ENCODE data around the gene CADM1. TPM values are rescaled to one million over a fixed set of nuclear protein-coding genes. Genes with fewer than 3 reads are reported as not detected.

The CADM1 gene
- total RNA-seq, 2 donors from 2014 or later, result 49.6 to 137 TPM

DNA sequence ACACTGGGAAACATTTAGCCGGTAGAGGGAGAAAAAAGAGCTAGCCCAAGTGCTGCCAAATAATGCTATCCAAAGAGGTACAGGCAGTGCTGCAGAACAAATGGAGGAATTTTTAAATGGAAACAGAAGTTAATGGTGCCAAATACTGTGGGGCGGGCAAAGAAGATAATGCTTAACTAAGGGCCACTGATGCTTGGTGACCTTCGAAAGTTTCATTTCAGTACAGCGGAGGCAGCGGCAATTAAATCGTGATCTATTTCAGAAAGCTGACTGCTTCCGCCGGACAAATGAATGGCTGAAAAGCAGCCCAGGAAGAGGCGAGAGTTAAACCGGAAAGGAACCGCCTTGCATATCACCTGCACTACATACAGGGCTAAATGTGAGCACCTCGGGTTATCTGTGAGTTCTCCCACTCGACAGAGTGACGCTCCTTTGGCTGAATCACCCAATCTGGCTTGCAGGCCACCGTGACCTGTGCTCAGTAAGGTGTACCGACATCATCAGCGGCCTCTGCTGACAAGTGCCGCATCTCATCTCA, 42.1 kb downstream of the CADM1 start:
- intact Hi-C loops (cut with DNase I), result no loop called here
- no peak for DNase-seq (ENCODE audit: low spot score)
- H3K9me3 ChIP-seq, result no peaks in the 10 kb centered on the region

DNA sequence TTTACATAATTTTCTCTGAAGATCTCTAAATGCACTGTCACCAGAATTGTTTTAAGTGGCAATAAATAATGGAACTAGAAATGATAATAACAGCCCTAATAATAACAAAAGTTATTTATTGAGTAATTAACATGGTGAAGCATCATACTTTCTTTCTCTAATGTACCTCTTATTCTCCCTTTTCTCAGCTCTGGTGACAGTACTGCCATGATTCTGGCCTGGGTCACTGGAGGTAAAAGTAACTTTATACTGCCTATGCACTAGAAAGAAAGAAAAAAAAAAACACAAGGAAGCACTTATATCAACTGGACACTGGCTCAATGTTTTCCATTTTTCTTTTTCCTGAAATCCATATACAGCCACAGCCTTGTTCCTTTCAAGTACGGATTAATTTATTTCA, 43.7 kb downstream of the CADM1 start:
- intact Hi-C loops (cut with DNase I), result no loop called here
- Histone ChIP-seq H3K36me3 (no peaks in the 10 kb centered on the region), H3K27me3 (replicated peaks; ENCODE audit: insufficient read depth) (no peaks in the 10 kb centered on the region), H3K9me3 (no peaks in the 10 kb centered on the region), H3K27ac (no peak overlapping the region), H3K4me1 (replicated peaks) (no peaks in the 10 kb centered on the region), H3K4me3 (no peak overlapping the region)
- 96% methylated on average over 1 of the region's 1 CpG for WGBS
- no peak for DNase-seq (ENCODE audit: low spot score)
- TF ChIP-seq POLR2AphosphoS5 (IDR thresholded peaks at IDR 0.05), result no peak
- TF ChIP-seq POLR2A (IDR thresholded peaks at IDR 0.05), result no peak
- TF ChIP-seq, protein P1, sequence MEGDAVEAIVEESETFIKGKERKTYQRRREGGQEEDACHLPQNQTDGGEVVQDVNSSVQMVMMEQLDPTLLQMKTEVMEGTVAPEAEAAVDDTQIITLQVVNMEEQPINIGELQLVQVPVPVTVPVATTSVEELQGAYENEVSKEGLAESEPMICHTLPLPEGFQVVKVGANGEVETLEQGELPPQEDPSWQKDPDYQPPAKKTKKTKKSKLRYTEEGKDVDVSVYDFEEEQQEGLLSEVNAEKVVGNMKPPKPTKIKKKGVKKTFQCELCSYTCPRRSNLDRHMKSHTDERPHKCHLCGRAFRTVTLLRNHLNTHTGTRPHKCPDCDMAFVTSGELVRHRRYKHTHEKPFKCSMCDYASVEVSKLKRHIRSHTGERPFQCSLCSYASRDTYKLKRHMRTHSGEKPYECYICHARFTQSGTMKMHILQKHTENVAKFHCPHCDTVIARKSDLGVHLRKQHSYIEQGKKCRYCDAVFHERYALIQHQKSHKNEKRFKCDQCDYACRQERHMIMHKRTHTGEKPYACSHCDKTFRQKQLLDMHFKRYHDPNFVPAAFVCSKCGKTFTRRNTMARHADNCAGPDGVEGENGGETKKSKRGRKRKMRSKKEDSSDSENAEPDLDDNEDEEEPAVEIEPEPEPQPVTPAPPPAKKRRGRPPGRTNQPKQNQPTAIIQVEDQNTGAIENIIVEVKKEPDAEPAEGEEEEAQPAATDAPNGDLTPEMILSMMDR (IDR thresholded peaks at IDR 0.05), result no peak

More for the DNA sequence above, 42.1 kb downstream of the CADM1 start:
- Histone ChIP-seq H3K27me3 (replicated peaks; ENCODE audit: insufficient read depth) (no peaks in the 10 kb centered on the region), H3K4me1 (replicated peaks) (no peaks in the 10 kb centered on the region), H3K36me3 (no peaks in the 10 kb centered on the region), H3K27ac (no peak overlapping the region), H3K4me3 (no peak overlapping the region)
- 85% methylated on average over 18 of the region's 18 CpGs for WGBS
- no peak for TF ChIP-seq POLR2A (IDR thresholded peaks at IDR 0.05)
- no peak for TF ChIP-seq POLR2AphosphoS5 (IDR thresholded peaks at IDR 0.05)
- TF ChIP-seq, protein P1 (IDR thresholded peaks at IDR 0.05), result no peak

DNA sequence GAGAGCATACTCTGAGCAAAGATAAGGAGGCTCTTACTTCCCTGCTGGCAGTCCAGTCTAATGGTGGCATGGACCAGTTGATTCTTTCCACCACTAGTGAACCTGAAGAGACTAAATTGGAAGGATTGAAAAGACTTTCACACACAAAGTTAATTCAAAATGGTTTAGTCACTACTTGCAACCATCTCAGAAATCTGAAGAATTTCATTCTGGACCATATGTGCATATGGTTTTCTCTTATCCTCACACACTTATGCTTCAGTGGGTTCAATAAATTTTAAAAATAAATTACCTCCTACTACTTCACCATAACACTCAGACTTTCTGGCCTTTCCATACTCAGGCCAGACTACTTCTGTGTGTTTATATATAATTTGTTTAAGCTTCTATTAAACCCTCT, 44.7 kb downstream of the CADM1 start:
- H3K4me1 ChIP-seq (replicated peaks), result no peaks in the 10 kb centered on the region
- no peak overlapping the region for H3K27ac ChIP-seq
- intact Hi-C loops (cut with DNase I), result no loop called here
- no peak overlapping the region for H3K4me3 ChIP-seq
- no peaks in the 10 kb centered on the region for H3K27me3 ChIP-seq (replicated peaks; ENCODE audit: insufficient read depth)
- no peaks in the 10 kb centered on the region for H3K36me3 ChIP-seq
- no peak for DNase-seq (ENCODE audit: low spot score)
- H3K9me3 ChIP-seq, result no peaks in the 10 kb centered on the region
- no peak for TF ChIP-seq POLR2AphosphoS5 (IDR thresholded peaks at IDR 0.05)
- TF ChIP-seq POLR2A (IDR thresholded peaks at IDR 0.05), result no peak
- TF ChIP-seq, protein P1 (IDR thresholded peaks at IDR 0.05), result no peak

DNA sequence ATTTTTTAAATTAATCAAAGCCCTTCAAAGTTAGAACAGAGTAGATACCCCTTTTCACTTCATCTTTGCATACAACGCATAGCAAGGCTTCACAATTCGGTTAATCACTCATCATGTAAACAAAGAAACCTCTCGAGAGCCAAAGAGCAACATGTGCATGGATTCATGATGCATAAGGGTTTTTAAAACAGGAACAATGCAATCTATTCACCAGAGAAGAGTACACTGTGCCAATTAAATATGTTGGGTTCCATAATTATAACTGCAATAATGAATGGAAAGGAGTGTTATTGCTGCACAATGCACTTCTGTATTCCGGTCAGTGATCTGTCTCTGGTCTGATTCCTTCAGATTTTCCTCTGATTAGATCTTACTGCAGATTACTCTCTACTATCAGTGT, 45.3 kb downstream of the CADM1 start:
- Histone ChIP-seq H3K9me3 (no peaks in the 10 kb centered on the region), H3K4me1 (replicated peaks) (no peaks in the 10 kb centered on the region), H3K27me3 (replicated peaks; ENCODE audit: insufficient read depth) (no peaks in the 10 kb centered on the region), H3K27ac (no peak overlapping the region), H3K36me3 (no peaks in the 10 kb centered on the region), H3K4me3 (no peak overlapping the region)
- WGBS, result 85% methylated on average over 4 of the region's 4 CpGs
- TF ChIP-seq, protein P1 (IDR thresholded peaks at IDR 0.05), result no peak
- TF ChIP-seq POLR2AphosphoS5 (IDR thresholded peaks at IDR 0.05) (no peak), POLR2A (IDR thresholded peaks at IDR 0.05) (no peak)
- intact Hi-C loops (cut with DNase I), result no loop called here
- no peak for DNase-seq (ENCODE audit: low spot score)

DNA sequence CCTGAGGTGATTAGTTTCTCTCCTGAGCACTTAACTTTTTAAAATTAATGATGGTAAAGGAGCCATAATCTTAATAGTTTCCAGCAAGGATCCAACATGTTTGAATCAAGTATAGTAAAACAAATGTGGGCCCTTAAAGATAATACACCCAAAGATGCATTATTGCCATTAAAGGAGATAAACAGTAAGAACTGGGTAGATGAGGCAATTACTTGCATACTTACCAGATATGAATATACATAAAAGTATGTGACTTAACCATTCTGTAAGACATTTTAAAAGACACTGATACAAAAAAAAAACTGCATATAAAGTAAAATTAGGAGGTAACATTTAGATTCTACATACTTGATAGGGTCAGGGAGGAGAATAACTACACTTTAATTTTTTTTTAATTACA, 48.2 kb downstream of the CADM1 start:
- no peak for DNase-seq (ENCODE audit: low spot score)
- Histone ChIP-seq H3K9me3 (no peaks in the 10 kb centered on the region), H3K27me3 (replicated peaks; ENCODE audit: insufficient read depth) (no peaks in the 10 kb centered on the region), H3K4me3 (no peak overlapping the region), H3K4me1 (replicated peaks) (no peaks in the 10 kb centered on the region), H3K36me3 (no peaks in the 10 kb centered on the region), H3K27ac (no peak overlapping the region)
- intact Hi-C loops (cut with DNase I), result no loop called here
- TF ChIP-seq POLR2A (IDR thresholded peaks at IDR 0.05) (no peak), POLR2AphosphoS5 (IDR thresholded peaks at IDR 0.05) (no peak)
- TF ChIP-seq, protein P1 (IDR thresholded peaks at IDR 0.05), result no peak

All from prostate gland (tissue), 2 donors.